ENCODE measurements around the gene GAA. TPM values are rescaled to one million over a fixed set of nuclear protein-coding genes. Genes with fewer than 3 reads are reported as not detected.
A peak's percentile ranks its signal among the peaks of the same experiment; 100 is the strongest.

Gene GAA
- total RNA-seq, 1 donor from 2014 or later: 8.9 TPM

DNA sequence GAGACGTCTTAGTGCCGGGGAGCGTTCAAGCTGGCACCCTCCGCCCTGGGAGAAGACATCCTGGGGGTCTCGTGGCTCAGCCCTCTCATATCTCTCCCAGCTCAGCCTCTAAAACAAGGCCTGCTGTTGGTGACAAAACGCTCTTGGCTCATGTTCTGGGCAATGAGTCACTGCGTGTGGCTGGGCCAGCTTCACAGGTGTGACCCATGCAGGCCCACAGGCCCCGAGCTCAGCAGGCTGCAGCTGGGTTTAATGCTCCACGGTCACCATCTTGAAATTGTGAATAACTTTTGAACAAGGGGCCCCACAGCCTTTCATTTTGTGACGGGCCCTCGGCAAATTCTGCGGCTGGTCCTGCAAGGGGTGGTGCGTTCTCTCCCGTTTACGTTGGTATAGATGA lies 22.4 kb downstream of the GAA start:
- TF ChIP-seq, protein P1, sequence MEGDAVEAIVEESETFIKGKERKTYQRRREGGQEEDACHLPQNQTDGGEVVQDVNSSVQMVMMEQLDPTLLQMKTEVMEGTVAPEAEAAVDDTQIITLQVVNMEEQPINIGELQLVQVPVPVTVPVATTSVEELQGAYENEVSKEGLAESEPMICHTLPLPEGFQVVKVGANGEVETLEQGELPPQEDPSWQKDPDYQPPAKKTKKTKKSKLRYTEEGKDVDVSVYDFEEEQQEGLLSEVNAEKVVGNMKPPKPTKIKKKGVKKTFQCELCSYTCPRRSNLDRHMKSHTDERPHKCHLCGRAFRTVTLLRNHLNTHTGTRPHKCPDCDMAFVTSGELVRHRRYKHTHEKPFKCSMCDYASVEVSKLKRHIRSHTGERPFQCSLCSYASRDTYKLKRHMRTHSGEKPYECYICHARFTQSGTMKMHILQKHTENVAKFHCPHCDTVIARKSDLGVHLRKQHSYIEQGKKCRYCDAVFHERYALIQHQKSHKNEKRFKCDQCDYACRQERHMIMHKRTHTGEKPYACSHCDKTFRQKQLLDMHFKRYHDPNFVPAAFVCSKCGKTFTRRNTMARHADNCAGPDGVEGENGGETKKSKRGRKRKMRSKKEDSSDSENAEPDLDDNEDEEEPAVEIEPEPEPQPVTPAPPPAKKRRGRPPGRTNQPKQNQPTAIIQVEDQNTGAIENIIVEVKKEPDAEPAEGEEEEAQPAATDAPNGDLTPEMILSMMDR (conservative IDR thresholded peaks at IDR 0.05; ENCODE audit: low read depth, low read length): no peak
- H3K4me3 ChIP-seq (ENCODE audit: low read depth, low read length): no peak overlapping the region
- DNase-seq (ENCODE audit: low read depth): no peak

- DNase-seq (ENCODE audit: low read depth): no peak
- TF ChIP-seq, protein P1 (conservative IDR thresholded peaks at IDR 0.05; ENCODE audit: low read depth, low read length): peak; percentile 61
- H3K4me3 ChIP-seq (ENCODE audit: low read depth, low read length): no peak overlapping the region
These were observed 23.1 kb downstream of the GAA start for GRCh38 chr17:80124351-80124981.

DNA sequence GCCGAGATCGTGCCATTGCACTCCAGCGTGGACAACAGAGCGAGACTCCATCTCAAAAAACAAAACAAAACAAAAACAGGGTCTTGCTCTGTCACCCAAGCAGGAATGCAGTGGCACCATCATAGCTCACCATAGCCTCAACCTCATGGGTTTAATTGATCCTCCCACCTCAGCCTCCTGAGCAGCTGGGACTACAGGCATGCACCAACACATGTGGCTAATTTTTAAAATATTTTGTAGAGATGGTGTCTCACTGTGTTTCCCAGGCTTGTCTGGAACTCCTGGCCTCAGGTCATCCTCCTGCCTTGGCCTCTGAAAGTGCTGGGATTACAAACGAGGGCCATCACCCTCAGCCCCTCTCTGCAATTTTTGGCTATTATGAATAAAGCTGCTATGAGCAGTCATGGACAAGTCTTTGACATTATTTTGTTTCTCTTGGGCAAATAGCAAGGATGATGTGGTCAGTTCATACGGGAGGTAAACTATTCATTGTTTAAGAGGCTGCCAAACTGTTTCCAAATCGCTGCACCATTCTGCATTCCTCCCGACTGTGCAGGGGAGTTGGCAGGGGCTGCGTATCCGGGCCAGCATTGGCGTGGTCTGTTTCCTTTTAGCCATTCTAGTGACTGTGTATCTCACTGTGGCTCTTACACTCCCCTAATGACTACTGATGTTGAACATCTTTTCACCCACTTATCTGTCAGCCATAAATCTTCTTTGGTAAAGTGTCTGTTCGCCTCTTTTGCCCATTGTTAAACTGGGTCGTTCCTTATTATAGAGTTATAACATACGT lies 24.5 kb downstream of the GAA start:
- no peak for DNase-seq (ENCODE audit: low read depth)

GRCh38 chr17:80126449-80126715 lies 25.0 kb downstream of the GAA start:
- TF ChIP-seq, protein P1 (conservative IDR thresholded peaks at IDR 0.05; ENCODE audit: low read depth, low read length): no peak
- DNase-seq (ENCODE audit: low read depth): no peak
- no peak overlapping the region for H3K4me3 ChIP-seq (ENCODE audit: low read depth, low read length)

More for the DNA sequence above, 24.5 kb downstream of the GAA start:
- TF ChIP-seq, protein P1 (conservative IDR thresholded peaks at IDR 0.05; ENCODE audit: low read depth, low read length): no peak
- no peak overlapping the region for H3K4me3 ChIP-seq (ENCODE audit: low read depth, low read length)

DNA sequence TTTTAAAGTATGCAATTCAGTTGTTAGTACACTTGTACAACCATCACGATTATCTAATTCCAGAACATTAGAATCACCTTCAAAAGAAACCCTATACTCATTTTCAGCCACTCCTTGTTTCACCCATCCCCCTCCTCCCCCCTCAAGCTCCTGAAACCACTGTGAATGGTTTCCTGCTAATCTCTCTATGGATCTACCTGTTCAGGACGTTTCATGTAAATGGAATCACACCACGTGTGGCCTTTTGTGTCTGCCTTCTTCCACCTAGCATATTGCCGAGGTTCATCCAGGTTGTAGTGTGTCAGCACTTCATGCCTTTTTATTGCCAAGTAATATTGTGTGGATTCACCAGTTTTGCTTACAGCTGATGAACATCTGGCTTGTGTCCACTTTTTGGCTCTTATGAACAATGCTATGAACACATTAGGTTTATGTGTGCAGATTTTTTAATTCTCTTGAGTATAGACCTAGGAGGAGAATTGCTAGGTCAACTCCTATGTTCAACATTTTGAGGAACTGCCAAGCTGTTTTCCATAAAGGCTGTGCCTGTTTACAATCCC lies 27.7 kb downstream of the GAA start:
- no peak for DNase-seq (ENCODE audit: low read depth)
- TF ChIP-seq, protein P1 (conservative IDR thresholded peaks at IDR 0.05; ENCODE audit: low read depth, low read length): no peak

GRCh38 chr17:80130992-80131391 lies 29.6 kb downstream of the GAA start:
- TF ChIP-seq, protein P1 (conservative IDR thresholded peaks at IDR 0.05; ENCODE audit: low read depth, low read length): no peak
- H3K4me3 ChIP-seq (ENCODE audit: low read depth, low read length): no peak overlapping the region
- DNase-seq (ENCODE audit: low read depth): no peak

More for the DNA sequence above, 27.7 kb downstream of the GAA start:
- no peak overlapping the region for H3K4me3 ChIP-seq (ENCODE audit: low read depth, low read length)

All from epithelial cell of proximal tubule (primary cell).